Muscle of leg (tissue), 9 donors: ENCODE results near the gene SREBF1. TPM values are rescaled to one million over a fixed set of nuclear protein-coding genes. Genes with fewer than 3 reads are reported as not detected.

Experiments used
- polyA plus RNA-seq, 8 donors: library from polyadenylated mRNA; unstranded; fragments of 120-200 nt; gene quantifications; one replicate each; pipeline versions ENCODE4 v1.2.1 to v1.2.3, GENCODE V29; 2013; ENCODE audit warnings: inconsistent platforms in 1 of 8, low replicate concordance in 1 of 8; ENCODE audit not compliant: insufficient read length in 8 of 8, insufficient read depth in 1 of 8
- total RNA-seq: library from RNA; stranded (reverse); fragments of 120-200 nt; gene quantifications from one replicate; pipeline ENCODE4 v1.2.4, GENCODE V29; 2013

SREBF1 gene
- total and polyA plus RNA-seq, 9 donors: 16.1 to 48.7 (median 33.4) TPM

Other genes starting within 250 kb of the SREBF1 start
- 26.2 TPM for gene PEMT, start 245.3 kb downstream of the SREBF1 start, total RNA-seq
- gene PEMT, start 245.3 kb downstream of the SREBF1 start, polyA plus RNA-seq: 10 to 100 TPM; 20.0 to 28.6 (median 23.3) TPM
- gene RAI1, start 155.5 kb downstream of the SREBF1 start, total RNA-seq: 7.4 TPM
- gene RAI1, start 155.5 kb downstream of the SREBF1 start, polyA plus RNA-seq: 10 to 100 TPM; 17.7 to 25.5 (median 20.9) TPM
- 18.5 TPM for gene TOM1L2, start 135.4 kb upstream of the SREBF1 start, total RNA-seq
- 10 to 100 TPM; 21.6 to 40.1 (median 31.4) TPM for gene TOM1L2, start 135.4 kb upstream of the SREBF1 start, polyA plus RNA-seq
- gene DRC3, start 135.9 kb upstream of the SREBF1 start, total RNA-seq: 1.6 TPM
- 1 to 10 TPM; 4.0 to 6.9 (median 5.0) TPM for gene DRC3, start 135.9 kb upstream of the SREBF1 start, polyA plus RNA-seq
- gene ATPAF2, start 202.2 kb upstream of the SREBF1 start, total RNA-seq: 16.8 TPM
- 10 to 100 TPM; 14.1 to 21.7 (median 16.1) TPM for gene ATPAF2, start 202.2 kb upstream of the SREBF1 start, polyA plus RNA-seq
- gene GID4, start 202.4 kb upstream of the SREBF1 start, total RNA-seq: 7.0 TPM
- gene GID4, start 202.4 kb upstream of the SREBF1 start, polyA plus RNA-seq: 10 to 100 TPM; 10.6 to 12.2 (median 11.3) TPM